SK-N-SH (cell line): ENCODE measurements around the gene FAM222B. TPM values are rescaled to one million over a fixed set of nuclear protein-coding genes. Genes with fewer than 3 reads are reported as not detected.

Source experiments
- CTCF ChIA-PET: fragments of 300-600, 350-600 bp; formaldehyde crosslinking; extraction: SDS; loops from one replicate; lab custom pipeline; 2021; lab: Yijun Ruan, JAX
- POLR2A ChIA-PET: fragments of 350-600 bp; sonication (Branson Sonifier 250); formaldehyde crosslinking; extraction: SDS; loops from one replicate; lab custom pipeline; 2020; ENCODE audit warnings: antibody characterized with exemption, inconsistent platforms; lab: Yijun Ruan, JAX
- DNase-seq: peaks from one replicate; pipeline ENCODE4 v3.0.0; 2012
- H2AFZ ChIP-seq: fragments of 200-600 bp; sonication (generic); 2 replicates; pipeline ENCODE4 v1.8.1; 2016; ENCODE audit warnings: antibody characterized with exemption, mild to moderate bottlenecking, low read depth
- H3F3A ChIP-seq: fragments of 200-600 bp; sonication (generic); replicated peaks from 2 replicates; pipeline ENCODE3; 2016; ENCODE audit warnings: antibody characterized with exemption, mild to moderate bottlenecking; ENCODE audit not compliant: insufficient read depth
- H3K27ac ChIP-seq, 2 experiments: fragments of 200-500 bp in 1 of 2; fragments of 200-600 bp in 1 of 2; sonication (Bioruptor generic) in 1 of 2; sonication (generic), shearing (Covaris generic) in 1 of 2; 2 replicates each; pipeline versions ENCODE4 v1.5.1 to v1.6.1; 2014 to 2016; ENCODE audit warnings: low read depth in 2 of 2, inconsistent platforms in 1 of 2, low read length in 1 of 2, mild to moderate bottlenecking in 1 of 2, mixed read lengths in 1 of 2
- H3K27me3 ChIP-seq: fragments of 200-600 bp; sonication (generic), shearing (Covaris generic); 2 replicates; pipeline ENCODE4 v1.6.1; 2016; ENCODE audit warnings: mixed run types; ENCODE audit not compliant: insufficient read depth
- H3K36me3 ChIP-seq, 2 experiments: fragments of 200-500 bp in 1 of 2; fragments of 200-600 bp in 1 of 2; sonication (Bioruptor generic) in 1 of 2; sonication (generic) in 1 of 2; replicated peaks in 1 of 2; 2 replicates each; pipeline versions ENCODE3 to v1.5.1; 2014 to 2016; ENCODE audit warnings: low read length in 1 of 2, mild to moderate bottlenecking in 1 of 2; ENCODE audit not compliant: insufficient read depth in 2 of 2, control insufficient read depth in 1 of 2
- H3K4me1 ChIP-seq, 2 experiments: fragments of 200-500 bp in 1 of 2; fragments of 200-600 bp in 1 of 2; sonication (Bioruptor generic) in 1 of 2; sonication (generic), shearing (Covaris generic) in 1 of 2; 2 replicates each; pipeline versions ENCODE4 v1.5.1 to v1.6.1; 2014 to 2016; ENCODE audit warnings: low read depth in 1 of 2, low read length in 1 of 2, mixed run types in 1 of 2; ENCODE audit not compliant: insufficient read depth in 2 of 2, control insufficient read depth in 1 of 2
- H3K4me2 ChIP-seq: fragments of 200-600 bp; sonication (generic), shearing (Covaris generic); 2 replicates; pipeline ENCODE4 v1.6.1; 2017; ENCODE audit warnings: mixed run types
- H3K4me3 ChIP-seq, 2 experiments: fragments of 200-500 bp in 1 of 2; fragments of 200-600 bp in 1 of 2; sonication (Bioruptor generic) in 1 of 2; sonication (generic), shearing (Covaris generic) in 1 of 2; 2 replicates each; pipeline versions ENCODE4 v1.5.1 to v1.8.1; 2014 to 2016; ENCODE audit warnings: low read depth in 2 of 2, inconsistent platforms in 1 of 2, low read length in 1 of 2, mild to moderate bottlenecking in 1 of 2, mixed read lengths in 1 of 2, moderate library complexity in 1 of 2
- H3K79me2 ChIP-seq: fragments of 200-600 bp; sonication (generic); 2 replicates; pipeline ENCODE4 v1.8.1; 2017; ENCODE audit warnings: mild to moderate bottlenecking; ENCODE audit not compliant: insufficient read depth
- H3K9ac ChIP-seq: fragments of 200-600 bp; sonication (generic); 2 replicates; pipeline ENCODE4 v1.6.1; 2017; ENCODE audit warnings: mixed run types
- H3K9me2 ChIP-seq: fragments of 200-600 bp; sonication (generic); 2 replicates; pipeline ENCODE4 v1.6.1; 2017; ENCODE audit warnings: mixed run types
- H3K9me3 ChIP-seq: fragments of 200-600 bp; sonication (generic); 2 replicates; pipeline ENCODE4 v1.6.1; 2017; ENCODE audit warnings: mixed run types, mild to moderate bottlenecking, moderate library complexity
- H4K20me1 ChIP-seq: fragments of 200-600 bp; sonication (generic); 2 replicates; pipeline ENCODE4 v1.6.1; 2017; ENCODE audit warnings: mild to moderate bottlenecking, mixed run types; ENCODE audit not compliant: insufficient read depth
- CHD2 ChIP-seq: fragments of 150-350 bp; IDR thresholded peaks from 2 replicates; pipeline ENCODE4 v1.6.1; 2018; ENCODE audit warnings: low read length; ENCODE audit not compliant: partially characterized antibody
- ELF1 ChIP-seq: IDR thresholded peaks from 2 replicates; pipeline ENCODE4 v1.4.0; 2012
- FOSL2 ChIP-seq: IDR thresholded peaks from 2 replicates; pipeline ENCODE4 v1.4.0; 2012; ENCODE audit warnings: low read depth, mild to moderate bottlenecking, moderate library complexity, borderline replicate concordance
- FOXJ3 ChIP-seq: sonication (generic); formaldehyde crosslinking; IDR thresholded peaks from 2 replicates; pipeline ENCODE4 v1.5.1; 2020; ENCODE audit warnings: mild to moderate bottlenecking, missing genetic modification reagents
- IRF3 ChIP-seq: fragments of 150-350 bp; IDR thresholded peaks from 2 replicates; pipeline ENCODE4 v1.6.1; 2016; ENCODE audit warnings: mild to moderate bottlenecking, low read depth, low read length
- JUND ChIP-seq: IDR thresholded peaks from 2 replicates; pipeline ENCODE4 v1.4.0; 2012
- MAX ChIP-seq: IDR thresholded peaks from 2 replicates; pipeline ENCODE4 v1.4.0; 2012; ENCODE audit warnings: low read depth
- MXI1 ChIP-seq: IDR thresholded peaks from 2 replicates; pipeline ENCODE4 v1.6.1; 2012; ENCODE audit warnings: mild to moderate bottlenecking, low read depth, low read length, improper control_type of control experiment
- POLR2AphosphoS5 ChIP-seq: IDR thresholded peaks from 2 replicates; pipeline ENCODE4 v1.6.1; 2012; ENCODE audit warnings: low read depth, low read length
- RAD21 ChIP-seq: IDR thresholded peaks from 2 replicates; pipeline ENCODE4 v1.6.1; 2012; ENCODE audit warnings: mild to moderate bottlenecking, low read length
- SIN3A ChIP-seq: IDR thresholded peaks from 2 replicates; pipeline ENCODE4 v1.6.1; 2012; ENCODE audit warnings: low read depth, mild to moderate bottlenecking, low read length, moderate library complexity, borderline replicate concordance
- TCF12 ChIP-seq: IDR thresholded peaks from 2 replicates; pipeline ENCODE4 v1.4.0; 2012
- TEAD4 ChIP-seq: IDR thresholded peaks from 2 replicates; pipeline ENCODE4 v1.4.0; 2012; ENCODE audit warnings: mild to moderate bottlenecking, borderline replicate concordance; ENCODE audit not compliant: insufficient read depth
- USF1 ChIP-seq: IDR thresholded peaks from 2 replicates; pipeline ENCODE4 v1.4.0; 2012; ENCODE audit warnings: low read depth, borderline replicate concordance
- WGBS: methylation state at CpG from one replicate; pipeline ENCODE4 v1.1.6; 2017; ENCODE audit warnings: low lambda C conversion rate; 5-methylcytosine and 5-hydroxymethylcytosine counted together
- polyA plus RNA-seq, 3 experiments: library from polyadenylated mRNA; depleted of rRNA; stranded (reverse); fragments of >200 nt; gene quantifications; 2 replicates each; pipeline ENCODE4 v1.2.3, GENCODE V29; 2012

The FAM222B gene
- polyA plus RNA-seq, 1 of the 3 experiments (the other 2 are of a cell fraction), result 9.0 TPM

GRCh38 chr17:28748852-28749515, 93.6 kb downstream of the FAM222B start:
- TF ChIP-seq FOSL2 (no peak), POLR2AphosphoS5 (no peak), USF1 (no peak), ELF1 (no peak), MAX (no peak), JUND (no peak), SIN3A (no peak), TEAD4 (no peak), RAD21 (no peak), IRF3 (no peak), TCF12 (no peak), FOXJ3 (CRISPR knock-in tag) (no peak), CHD2 (no peak), MXI1 (no peak)
- Histone ChIP-seq H3K9me3 (no peaks in the 10 kb centered on the region), H3K4me1 (peaks cover 22 to 33% of the 10 kb centered on the region in 2 experiments; a peak in 3 of 4 replicates), H4K20me1 (peaks cover 73% of the 10 kb centered on the region), H3K36me3 (peaks cover 30 to 41% of the 10 kb centered on the region in 2 experiments), H3K4me2 (no peak overlapping the region), H3K9ac (no peak overlapping the region), H2AFZ (no peak overlapping the region), H3K4me3 (no peak overlapping the region), H3K79me2 (peaks cover 59% of the 10 kb centered on the region), H3K27me3 (no peaks in the 10 kb centered on the region), H3K9me2 (no peaks in the 10 kb centered on the region), H3K27ac (no peak overlapping the region; a peak in 1 of 4 replicates), H3F3A (peaks cover 24% of the 10 kb centered on the region)
- WGBS, result 87% methylated on average over 18 of the region's 18 CpGs
- ChIA-PET CTCF (interaction anchor here (0.8 to 20.4 kb wide), 12 partner anchors 9 to 204 kb away, joined by 3 to 612 read pairs (median 4); partner anchors contain the start of genes BLTP2, NEK8, PROCA1 and RPL23A), POLR2A (interaction anchor here (2.9 to 6.6 kb wide), 2 partner anchors 22 to 28 kb away, joined by 45 to 52 read pairs; partner anchors contain the start of genes NEK8, RPL23A and TLCD1)
- DNase-seq, result no peak
